Caco-2 (cell line): ENCODE measurements around the gene LRRTM4. TPM values are rescaled to one million over a fixed set of nuclear protein-coding genes. Genes with fewer than 3 reads are reported as not detected.

Experiments
- BruUV-seq: library from RNA; stranded (reverse); fragments of 400-500 nt; replicated peaks from 2 replicates; lab custom pipeline; 2021; lab: Mats Ljungman, UMichigan
- CTCF ChIA-PET: fragments of 300-600 bp; sonication (Branson Sonifier 250); formaldehyde crosslinking; loops from one replicate; lab custom pipeline; 2022; ENCODE audit warnings: antibody characterized with exemption; lab: Charles Lee
- POLR2A ChIA-PET: fragments of 300-600 bp; sonication (Branson Sonifier 250); formaldehyde crosslinking; loops from one replicate; lab custom pipeline; 2022; ENCODE audit warnings: antibody characterized with exemption; lab: Charles Lee
- DNase-seq, 2 experiments: peaks; one replicate each; pipeline versions ENCODE4 v3.0.0 to v3.0.0-alpha.2; 2020 to 2022
- H3K27me3 ChIP-seq: replicated peaks from 2 replicates; pipeline ENCODE4 v1.6.0; 2011; ENCODE audit warnings: low read length; ENCODE audit not compliant: control insufficient read depth, insufficient read depth
- H3K36me3 ChIP-seq: 2 replicates; pipeline ENCODE4 v1.5.1; 2011; ENCODE audit warnings: low read length; ENCODE audit not compliant: control insufficient read depth, insufficient read depth
- H3K4me1 ChIP-seq: fragments of 250-450 bp; sonication (Bioruptor Pico); 2 replicates; pipeline ENCODE4 v1.5.1; 2020; ENCODE audit warnings: mild to moderate bottlenecking
- H3K4me3 ChIP-seq: 2 replicates; pipeline ENCODE4 v1.5.1; 2011; ENCODE audit warnings: low read depth, mild to moderate bottlenecking, control low read depth, low read length
- H3K9me3 ChIP-seq: fragments of 250-450 bp; sonication (Bioruptor Pico); 2 replicates; pipeline ENCODE4 v1.5.1; 2020; ENCODE audit warnings: mild to moderate bottlenecking, moderate library complexity
- H3K27ac Mint-ChIP-seq: one replicate; pipeline ENCODE4 v1.8.0; 2022; ENCODE audit warnings: mixed read lengths; ENCODE audit not compliant: unreplicated experiment
- H3K27me3 Mint-ChIP-seq: one replicate; pipeline ENCODE4 v1.8.0; 2022; ENCODE audit warnings: mixed read lengths; ENCODE audit not compliant: insufficient read depth, unreplicated experiment
- H3K36me3 Mint-ChIP-seq: one replicate; pipeline ENCODE4 v1.8.0; 2022; ENCODE audit warnings: mild to moderate bottlenecking, mixed read lengths; ENCODE audit not compliant: insufficient read depth, unreplicated experiment
- H3K4me1 Mint-ChIP-seq: one replicate; pipeline ENCODE4 v1.8.0; 2022; ENCODE audit warnings: low read depth, mixed read lengths; ENCODE audit not compliant: unreplicated experiment
- H3K4me3 Mint-ChIP-seq: one replicate; pipeline ENCODE4 v1.8.0; 2022; ENCODE audit warnings: mild to moderate bottlenecking, moderate library complexity, mixed read lengths; ENCODE audit not compliant: unreplicated experiment
- H3K9me3 Mint-ChIP-seq: one replicate; pipeline ENCODE4 v1.8.0; 2022; ENCODE audit warnings: mixed read lengths; ENCODE audit not compliant: unreplicated experiment
- CTCF ChIP-seq, 2 experiments: fragments of 200-600 bp in 1 of 2; IDR thresholded peaks; 1 replicate in 1 of 2; 2 replicates in 1 of 2; pipeline versions ENCODE4 v1.5.1 to v1.8.0; 2011 to 2022; ENCODE audit warnings: antibody characterized with exemption in 1 of 2, control low read depth in 1 of 2, inconsistent platforms in 1 of 2, low read depth in 1 of 2, low read length in 1 of 2, mild to moderate bottlenecking in 1 of 2, moderate library complexity in 1 of 2; ENCODE audit not compliant: insufficient read depth in 1 of 2, severe bottlenecking in 1 of 2, unreplicated experiment in 1 of 2
- intact Hi-C: fragments of 100-400 bp; cut with micrococcal nuclease; formaldehyde crosslinking; loops from one replicate; pipeline ENCODE4 v1.10.0; 2022; ENCODE audit not compliant: unreplicated experiment
- total RNA-seq: library from RNA; stranded (reverse); gene quantifications from 2 replicates; pipeline ENCODE4 v1.2.3, GENCODE V29; 2022

LRRTM4 gene
- total RNA-seq, 1 experiment from 2014 or later: 0.32 TPM

- Mint-ChIP-seq H3K4me1 (no peaks in the 10 kb centered on the region), H3K27me3 (peaks cover 4% of the 10 kb centered on the region), H3K9me3 (no peaks in the 10 kb centered on the region), H3K27ac (no peak overlapping the region), H3K36me3 (no peaks in the 10 kb centered on the region), H3K4me3 (no peak overlapping the region)
- Histone ChIP-seq H3K27me3 (no peaks in the 10 kb centered on the region), H3K9me3 (no peaks in the 10 kb centered on the region), H3K4me1 (no peaks in the 10 kb centered on the region), H3K36me3 (no peaks in the 10 kb centered on the region), H3K4me3 (no peak overlapping the region)
- intact Hi-C loops: no loop called here
- no TSS peak for BruUV-seq
- DNase-seq: no peak
- ChIA-PET POLR2A (no interaction called here), CTCF (no interaction called here)
- no peak for TF ChIP-seq CTCF (IDR thresholded peaks at IDR 0.05; ENCODE audit: insufficient read depth in 1 of 2, low read depth in 1 of 2, low read length in 1 of 2, severe bottlenecking in 1 of 2, unreplicated experiment in 1 of 2)
Observed at GRCh38 chr2:77370511-77370910, 151.7 kb downstream of the LRRTM4 start.

- POLR2A ChIA-PET: no interaction called here
- Histone ChIP-seq H3K9me3 (no peaks in the 10 kb centered on the region), H3K27me3 (no peaks in the 10 kb centered on the region), H3K36me3 (no peaks in the 10 kb centered on the region), H3K4me3 (no peak overlapping the region), H3K4me1 (no peaks in the 10 kb centered on the region)
- Mint-ChIP-seq H3K4me3 (no peak overlapping the region), H3K4me1 (no peaks in the 10 kb centered on the region), H3K27me3 (peaks cover 11% of the 10 kb centered on the region), H3K27ac (no peak overlapping the region), H3K9me3 (no peaks in the 10 kb centered on the region), H3K36me3 (no peaks in the 10 kb centered on the region)
- no peak for DNase-seq
- TF ChIP-seq CTCF (IDR thresholded peaks at IDR 0.05; ENCODE audit: insufficient read depth in 1 of 2, low read depth in 1 of 2, low read length in 1 of 2, severe bottlenecking in 1 of 2, unreplicated experiment in 1 of 2): no peak
- intact Hi-C loops: no loop called here
- BruUV-seq: no TSS peak
- CTCF ChIA-PET: no interaction called here
Observed at GRCh38 chr2:77363277-77363676, 158.9 kb downstream of the LRRTM4 start.

GRCh38 chr2:77348821-77349220, 173.4 kb downstream of the LRRTM4 start:
- Mint-ChIP-seq H3K9me3 (no peaks in the 10 kb centered on the region), H3K4me3 (no peak overlapping the region), H3K4me1 (no peaks in the 10 kb centered on the region), H3K27me3 (no peaks in the 10 kb centered on the region), H3K27ac (no peak overlapping the region), H3K36me3 (no peaks in the 10 kb centered on the region)
- Histone ChIP-seq H3K4me3 (no peak overlapping the region), H3K4me1 (no peaks in the 10 kb centered on the region), H3K27me3 (no peaks in the 10 kb centered on the region), H3K36me3 (no peaks in the 10 kb centered on the region), H3K9me3 (no peaks in the 10 kb centered on the region)
- intact Hi-C loops: no loop called here
- no peak for DNase-seq
- ChIA-PET CTCF (no interaction called here), POLR2A (no interaction called here)
- TF ChIP-seq CTCF (IDR thresholded peaks at IDR 0.05; ENCODE audit: insufficient read depth in 1 of 2, low read depth in 1 of 2, low read length in 1 of 2, severe bottlenecking in 1 of 2, unreplicated experiment in 1 of 2): no peak
- BruUV-seq: no TSS peak
